A549 (cell line): Measurements from ENCODE around the gene DNAH7. TPM values are rescaled to one million over a fixed set of nuclear protein-coding genes. Genes with fewer than 3 reads are reported as not detected.

Experiments
- ATAC-seq, 2 experiments: fragments of 200-7000 bp in 1 of 2; fragments of >200 bp in 1 of 2; cut with Nextera tagmentation in 1 of 2; cut with Tn5 transposase in 1 of 2; 3 replicates each; pipeline versions ENCODE4 v1.8.0 to v1.9.1; 2018 to 2020; ENCODE audit warnings: mild to moderate bottlenecking in 1 of 2, moderate library complexity in 1 of 2
- CTCF ChIA-PET: fragments of 300-600 bp; sonication (Branson Sonifier 250); formaldehyde crosslinking; extraction: SDS; loops from one replicate; lab custom pipeline; 2021; ENCODE audit warnings: antibody characterized with exemption, inconsistent platforms; lab: Yijun Ruan, JAX
- POLR2A ChIA-PET: fragments of 350-600 bp; formaldehyde crosslinking; extraction: SDS; loops from one replicate; lab custom pipeline; 2021; ENCODE audit warnings: antibody characterized with exemption, inconsistent platforms; lab: Yijun Ruan, JAX
- DNase-seq, 2 experiments: peaks; one replicate each; pipeline versions ENCODE4 v3.0.0 to v3.0.0-alpha.2; 2011 to 2016; ENCODE audit warnings: low read depth in 1 of 2, low spot score in 1 of 2
- FAIRE-seq: peaks from 2 replicates; lab custom pipeline; 2011; peaks lifted over from hg19 to GRCh38; lab: Jason Lieb, UNC
- H3K27ac ChIP-seq, 2 experiments: fragments of >200 bp; sonication (Bioruptor Twin); formaldehyde crosslinking; 3 replicates each; pipeline ENCODE4 v1.5.1; 2016 to 2017
- H3K4me1 ChIP-seq: fragments of >200 bp; sonication (Bioruptor Twin); formaldehyde crosslinking; 3 replicates; pipeline ENCODE4 v1.6.1; 2016
- H3K4me2 ChIP-seq: fragments of >200 bp; sonication (Bioruptor Twin); formaldehyde crosslinking; 3 replicates; pipeline ENCODE4 v1.6.1; 2016
- H3K4me3 ChIP-seq: fragments of >200 bp; sonication (Bioruptor Twin); formaldehyde crosslinking; 3 replicates; pipeline ENCODE4 v1.5.1; 2016
- H3K9me3 ChIP-seq: fragments of >200 bp; sonication (Bioruptor Twin); formaldehyde crosslinking; 3 replicates; pipeline ENCODE4 v1.6.1; 2016
- CBX2 ChIP-seq: fragments of 200-600 bp; sonication (generic); IDR thresholded peaks from 2 replicates; pipeline ENCODE4 v1.6.1; 2016; ENCODE audit warnings: low read depth, mild to moderate bottlenecking, borderline replicate concordance
- CHD2 ChIP-seq: fragments of 150-350 bp; IDR thresholded peaks from 2 replicates; pipeline ENCODE4 v1.6.1; 2014; ENCODE audit warnings: low read length; ENCODE audit not compliant: partially characterized antibody
- CHD4 ChIP-seq: fragments of 200-600 bp; sonication (generic); IDR thresholded peaks from 2 replicates; pipeline ENCODE4 v1.6.1; 2016; ENCODE audit warnings: antibody characterized with exemption, mild to moderate bottlenecking, borderline replicate concordance
- CTCF ChIP-seq: fragments of >200 bp; sonication (Bioruptor Twin); formaldehyde crosslinking; IDR thresholded peaks from 3 replicates; pipeline ENCODE4 v1.5.1; 2016
- EHMT2 ChIP-seq: fragments of 200-600 bp; sonication (generic); IDR thresholded peaks from 2 replicates; pipeline ENCODE4 v1.6.1; 2016; ENCODE audit warnings: antibody characterized with exemption, low read depth, mild to moderate bottlenecking, moderate library complexity
- EP300 ChIP-seq, 2 experiments: fragments of >200 bp; sonication (Bioruptor Twin); formaldehyde crosslinking; IDR thresholded peaks; 2 replicates in 1 of 2; 3 replicates in 1 of 2; pipeline ENCODE4 v1.6.1; 2016 to 2017
- FOSL2 ChIP-seq, 2 experiments: fragments of 450-650 bp in 1 of 2; fragments of >200 bp in 1 of 2; sonication (Bioruptor Twin) in 1 of 2; formaldehyde crosslinking; IDR thresholded peaks; 2 replicates each; pipeline versions ENCODE4 v1.5.0 to v1.6.1; 2016 to 2020; ENCODE audit warnings: mild to moderate bottlenecking in 1 of 2, moderate library complexity in 1 of 2
- FOXS1 ChIP-seq: fragments of 250-450 bp; sonication (Bioruptor Pico); IDR thresholded peaks from 2 replicates; pipeline ENCODE4 v1.5.0; 2020; ENCODE audit warnings: mild to moderate bottlenecking, moderate library complexity
- HDAC2 ChIP-seq: fragments of 200-600 bp; sonication (generic); IDR thresholded peaks from 2 replicates; pipeline ENCODE4 v1.6.1; 2016
- HEYL ChIP-seq: fragments of 250-450 bp; sonication (Bioruptor Pico); IDR thresholded peaks from 2 replicates; pipeline ENCODE4 v1.8.0; 2021; ENCODE audit warnings: mild to moderate bottlenecking, moderate library complexity
- HMGXB4 ChIP-seq: fragments of 250-450 bp; sonication (Bioruptor Pico); IDR thresholded peaks from 2 replicates; pipeline ENCODE4 v1.5.0; 2021; ENCODE audit warnings: mild to moderate bottlenecking, moderate library complexity, borderline replicate concordance
- KDM1A ChIP-seq: fragments of 200-600 bp; sonication (generic); IDR thresholded peaks from 2 replicates; pipeline ENCODE4 v1.6.1; 2016; ENCODE audit warnings: low read depth, mild to moderate bottlenecking
- MAFK ChIP-seq: fragments of 450-650 bp; IDR thresholded peaks from 2 replicates; pipeline ENCODE4 v1.6.1; 2014; ENCODE audit not compliant: partially characterized antibody
- NFE2L2 ChIP-seq: fragments of 150-350 bp; conservative IDR thresholded peaks from 2 replicates; pipeline ENCODE4 v1.6.1; 2014; ENCODE audit warnings: low read length
- PBX3 ChIP-seq: IDR thresholded peaks from 2 replicates; pipeline ENCODE4 v1.6.1; 2012
- PHF8 ChIP-seq: fragments of 200-600 bp; sonication (generic); IDR thresholded peaks from 2 replicates; pipeline ENCODE4 v1.6.1; 2016; ENCODE audit warnings: low read depth, mild to moderate bottlenecking, antibody characterized with exemption, moderate library complexity, borderline replicate concordance
- RFX5 ChIP-seq: fragments of 450-650 bp; IDR thresholded peaks from 2 replicates; pipeline ENCODE4 v1.7.1; 2014; ENCODE audit warnings: antibody characterized with exemption, mild to moderate bottlenecking, moderate library complexity
- SMC3 ChIP-seq: fragments of >200 bp; sonication (Bioruptor Twin); formaldehyde crosslinking; IDR thresholded peaks from 3 replicates; pipeline ENCODE4 v1.6.1; 2018; ENCODE audit warnings: inconsistent platforms
- SREBF2 ChIP-seq: fragments of 450-650 bp; IDR thresholded peaks from 2 replicates; pipeline ENCODE4 v1.6.1; 2014; ENCODE audit warnings: mild to moderate bottlenecking, moderate library complexity
- TFCP2L1 ChIP-seq: fragments of 250-450 bp; sonication (Bioruptor Pico); IDR thresholded peaks from 2 replicates; pipeline ENCODE4 v1.5.0; 2021; ENCODE audit warnings: mild to moderate bottlenecking
- ZC3H11A ChIP-seq: fragments of 450-650 bp; IDR thresholded peaks from 2 replicates; pipeline ENCODE4 v1.6.1; 2014; ENCODE audit warnings: antibody characterized with exemption, mild to moderate bottlenecking
- ZNF302 ChIP-seq: fragments of 250-450 bp; sonication (Bioruptor Pico); IDR thresholded peaks from 2 replicates; pipeline ENCODE4 v1.9.0; 2021; ENCODE audit warnings: inconsistent platforms, mild to moderate bottlenecking, moderate library complexity
- ZSCAN20 ChIP-seq: fragments of 250-450 bp; sonication (Bioruptor Pico); IDR thresholded peaks from 2 replicates; pipeline ENCODE4 v1.8.0; 2022; ENCODE audit warnings: mild to moderate bottlenecking, moderate library complexity
- WGBS: methylation state at CpG from one replicate; pipeline ENCODE4 v1.1.6; 2017; ENCODE audit errors: missing lambda C conversion rate; 5-methylcytosine and 5-hydroxymethylcytosine counted together
- polyA plus RNA-seq, 4 experiments: library from polyadenylated mRNA; depleted of rRNA in 3 of 4; stranded (reverse); fragments of >200 nt; fragmentation: RNase III in 1 of 4; extraction: RNeasy Plus Mini Kit Qiagen cat#74134 plus additional on column Dnase treatment in 1 of 4; gene quantifications; 2 replicates in 3 of 4; 3 replicates in 1 of 4; pipeline ENCODE4 v1.2.3, GENCODE V29; 2011 to 2017

Gene DNAH7
- polyA plus RNA-seq, 2 of the 4 experiments (the other 2 are of a cell fraction), result 0.43 to 1.5 TPM

GRCh38 chr2:195709901-195710806, 358.5 kb downstream of the DNAH7 start:
- no peak overlapping the region for H3K27ac ChIP-seq
- FAIRE-seq, result no peak
- H3K4me2 ChIP-seq, result 0 out of 3 replicates have a peak overlapping the region, but pooled peaks have one; percentile 7
- no peak for TF ChIP-seq HEYL
- TF ChIP-seq KDM1A, result no peak
- TF ChIP-seq PBX3, result no peak
- TF ChIP-seq SREBF2, result no peak
- no peak for TF ChIP-seq CHD4
- no peak for TF ChIP-seq HDAC2
- TF ChIP-seq TFCP2L1, result no peak
- TF ChIP-seq CHD2, result no peak
- TF ChIP-seq FOSL2 (IDR thresholded peaks at IDR 0.05), result no peak
- TF ChIP-seq FOSL2 (CRISPR knock-in tag; IDR thresholded peaks at IDR 0.05), result peak; percentile 19; the same call in 1 of the 2 replicates
- TF ChIP-seq, all 56 proteins: peak for 1
- ChIA-PET CTCF (no interaction called here), POLR2A (no interaction called here)
- no peak for DNase-seq
- WGBS, result 75% methylated on average over 2 of the region's 2 CpGs
- H3K4me1 ChIP-seq, result peaks cover 23% of the 10 kb centered on the region
- no peak overlapping the region for H3K4me3 ChIP-seq
- no peaks in the 10 kb centered on the region for H3K9me3 ChIP-seq
- ATAC-seq, result no peak

- CTCF ChIA-PET, result interaction anchor here (0.6 to 0.7 kb wide), 2 partner anchors 11 to 16 kb away, joined by 3 read pairs; no protein-coding TSS in a partner anchor
- TF ChIP-seq FOXS1 (CRISPR knock-in tag), result no peak
- no peak for TF ChIP-seq HMGXB4 (CRISPR knock-in tag)
- TF ChIP-seq ZNF302 (CRISPR knock-in tag), result no peak
- no peak for ATAC-seq
- 61% methylated on average over 5 of the region's 5 CpGs for WGBS
- Histone ChIP-seq H3K4me3 (no peak overlapping the region; the same call in 2 of the 3 replicates), H3K4me2 (peak overlapping the region; percentile 53), H3K9me3 (no peaks in the 10 kb centered on the region), H3K27ac (no peak overlapping the region), H3K4me1 (peaks cover 23% of the 10 kb centered on the region)
- POLR2A ChIA-PET, result no interaction called here
- no peak for FAIRE-seq
- no peak for DNase-seq
Observed at GRCh38 chr2:195706161-195706900, 362.3 kb downstream of the DNAH7 start.

GRCh38 chr2:195700480-195700879, 368.2 kb downstream of the DNAH7 start:
- CTCF ChIA-PET, result no interaction called here
- Histone ChIP-seq H3K27ac (no peak overlapping the region), H3K4me3 (no peak overlapping the region), H3K4me1 (no peaks in the 10 kb centered on the region), H3K4me2 (no peak overlapping the region), H3K9me3 (peaks cover 2% of the 10 kb centered on the region; the same call in 1 of the 3 replicates)
- DNase-seq (no peak), FAIRE-seq (no peak), ATAC-seq (no peak)
- POLR2A ChIA-PET, result no interaction called here
- WGBS, result 61% methylated on average over 3 of the region's 3 CpGs
- no peak for TF ChIP-seq ZSCAN20 (CRISPR knock-in tag)
- no peak for TF ChIP-seq EHMT2
- no peak for TF ChIP-seq NFE2L2
- no peak for TF ChIP-seq PBX3
- TF ChIP-seq SMC3, result no peak
- TF ChIP-seq PHF8, result no peak
- TF ChIP-seq HMGXB4 (CRISPR knock-in tag), result no peak
- no peak for TF ChIP-seq SREBF2
- TF ChIP-seq EP300 (IDR thresholded peaks at IDR 0.05), result no peak
- no peak for TF ChIP-seq CTCF
- no peak for TF ChIP-seq MAFK
- TF ChIP-seq ZC3H11A, result no peak
- no peak for TF ChIP-seq CBX2
- TF ChIP-seq RFX5, result no peak
